Ovary (tissue), 3 donors: ENCODE measurements around the gene LAX1.

Source experiments
- CTCF ChIP-seq, 3 donors: fragments of 450-650 bp in 2 of 3; fragments of 200-600 bp in 1 of 3; IDR thresholded peaks; one replicate each; pipeline versions ENCODE4 v1.5.1 to v1.8.0; 2016 to 2022; ENCODE audit warnings: antibody characterized with exemption in 3 of 3, mild to moderate bottlenecking in 1 of 3
- EP300 ChIP-seq: sonication (generic); formaldehyde crosslinking; IDR thresholded peaks from one replicate; pipeline ENCODE4 v1.6.1; 2017; ENCODE audit warnings: antibody characterized with exemption
- POLR2A ChIP-seq: fragments of 450-650 bp; IDR thresholded peaks from one replicate; pipeline ENCODE4 v1.6.1; 2017; ENCODE audit warnings: antibody characterized with exemption, mild to moderate bottlenecking, moderate library complexity
- donor health status: DM: no; HTN: no; CAD: no.

- TF ChIP-seq CTCF (IDR thresholded peaks at IDR 0.05) (no peak), POLR2A (no peak), EP300 (no peak)
Observed at GRCh38 chr1:203751051-203751450, 13.9 kb upstream of the LAX1 start.
